Activated naive CD8-positive, alpha-beta T cell treated with anti-CD3 and anti-CD28 coated beads, Interleukin-2, amount 50 U/mL, for 24 hours (primary cell): Measurements from ENCODE around the gene RNF183.

Source experiments
- ATAC-seq: fragments of 150-1000 bp; cut with Tn5 transposase; one replicate; pipeline ENCODE4 v1.10.0; 2021
- DNase-seq: peaks from one replicate; pipeline ENCODE4 v3.0.0; 2021
- H3K27ac Mint-ChIP-seq: one replicate; pipeline ENCODE4 v1.8.0; 2021; ENCODE audit warnings: mild to moderate bottlenecking, mixed read lengths
- H3K27me3 Mint-ChIP-seq: one replicate; pipeline ENCODE4 v1.8.0; 2021; ENCODE audit warnings: mixed read lengths
- H3K36me3 Mint-ChIP-seq: one replicate; pipeline ENCODE4 v1.8.0; 2021; ENCODE audit warnings: low read depth, mixed read lengths
- H3K4me1 Mint-ChIP-seq: one replicate; pipeline ENCODE4 v1.8.0; 2021; ENCODE audit warnings: mixed read lengths
- H3K4me3 Mint-ChIP-seq: one replicate; pipeline ENCODE4 v1.8.0; 2021; ENCODE audit warnings: mild to moderate bottlenecking, moderate library complexity, mixed read lengths
- H3K9me3 Mint-ChIP-seq: one replicate; pipeline ENCODE4 v1.8.0; 2021; ENCODE audit warnings: mixed read lengths

Gene RNF183

DNA sequence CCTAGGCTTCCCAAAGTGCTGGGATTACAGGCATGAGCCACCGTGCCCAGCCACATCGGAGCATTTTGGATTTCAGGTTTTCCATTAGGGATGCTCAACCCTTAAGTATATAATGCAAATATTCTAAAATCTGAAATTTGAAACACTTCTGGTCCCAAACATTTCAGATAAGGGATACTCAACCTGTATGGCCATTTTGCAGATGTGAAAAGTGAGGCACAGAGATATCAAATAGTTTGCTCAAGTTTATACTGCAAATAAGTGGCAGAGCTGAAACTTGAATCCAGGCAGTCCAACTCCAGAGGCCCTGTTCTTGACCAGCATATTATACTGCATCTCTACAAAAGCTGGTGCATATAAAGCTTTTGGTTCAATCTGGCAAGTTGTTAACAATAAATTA is 34.5 kb upstream of the RNF183 start:
- no peak overlapping the region for H3K4me3 Mint-ChIP-seq
- no peaks in the 10 kb centered on the region for H3K27me3 Mint-ChIP-seq
- no peaks in the 10 kb centered on the region for H3K36me3 Mint-ChIP-seq
- H3K9me3 Mint-ChIP-seq = no peaks in the 10 kb centered on the region
- no peak for ATAC-seq
- H3K27ac Mint-ChIP-seq = no peak overlapping the region
- H3K4me1 Mint-ChIP-seq = peaks cover 28% of the 10 kb centered on the region
- DNase-seq = no peak

DNA sequence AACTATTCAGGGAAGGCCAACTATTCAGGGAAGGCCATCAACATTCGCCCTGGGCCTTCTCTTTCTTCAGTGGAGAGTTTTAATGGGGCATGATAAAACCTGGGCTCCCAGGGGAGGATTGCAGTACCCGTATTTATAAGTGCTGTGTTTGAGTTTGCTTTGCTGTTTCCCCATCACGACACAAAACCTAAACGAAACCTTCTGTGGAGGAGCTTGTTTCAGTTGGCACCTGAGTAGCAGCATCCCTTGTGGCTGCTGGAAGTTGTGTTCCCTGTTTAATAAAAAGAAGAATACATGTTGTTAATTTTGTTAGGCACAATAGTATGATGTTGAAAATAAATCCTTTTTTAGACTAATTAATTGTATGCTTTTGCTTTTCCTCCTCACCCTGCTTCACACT is 28.6 kb upstream of the RNF183 start:
- Mint-ChIP-seq H3K36me3 (no peaks in the 10 kb centered on the region), H3K27ac (no peak overlapping the region), H3K4me3 (no peak overlapping the region), H3K9me3 (no peaks in the 10 kb centered on the region), H3K4me1 (no peaks in the 10 kb centered on the region), H3K27me3 (no peaks in the 10 kb centered on the region)
- DNase-seq (no peak), ATAC-seq (no peak)

DNA sequence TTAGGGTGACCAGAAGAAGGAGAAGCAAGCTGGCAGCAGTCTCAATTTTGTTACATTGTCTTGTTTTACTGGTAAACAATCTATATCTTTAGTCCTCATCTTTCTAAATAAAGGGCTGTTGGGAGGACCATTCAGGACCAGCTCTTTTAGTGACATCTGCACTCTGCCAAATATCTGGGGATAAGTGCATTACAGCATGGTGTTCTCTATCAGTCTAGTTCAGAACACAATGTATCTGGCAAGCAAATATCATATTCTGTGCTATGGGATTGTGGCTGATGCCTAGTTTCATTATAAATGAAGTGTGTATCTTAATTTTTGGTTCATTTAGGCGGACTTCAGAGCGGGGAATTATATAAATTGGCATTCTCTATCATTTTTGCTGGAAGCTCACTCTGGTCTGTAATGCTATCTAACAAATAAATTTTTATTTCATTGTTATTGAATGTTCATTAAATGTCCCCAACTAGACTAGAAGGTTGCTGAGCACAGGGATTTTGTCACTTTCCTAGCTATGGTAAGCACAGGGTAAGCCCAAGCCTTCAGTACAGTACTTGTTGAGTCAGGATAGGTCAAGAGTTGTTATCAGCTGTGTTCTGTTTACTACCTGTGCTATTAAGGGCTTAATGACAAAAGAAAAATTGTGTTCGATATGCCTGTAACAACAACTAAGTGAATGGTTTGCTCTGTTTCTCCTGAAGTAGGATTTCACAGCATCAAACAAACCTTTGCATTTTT is 25.0 kb upstream of the RNF183 start:
- no peaks in the 10 kb centered on the region for H3K4me1 Mint-ChIP-seq
- no peak overlapping the region for H3K4me3 Mint-ChIP-seq
- no peaks in the 10 kb centered on the region for H3K36me3 Mint-ChIP-seq
- DNase-seq = no peak
- no peaks in the 10 kb centered on the region for H3K9me3 Mint-ChIP-seq
- no peaks in the 10 kb centered on the region for H3K27me3 Mint-ChIP-seq
- no peak overlapping the region for H3K27ac Mint-ChIP-seq
- no peak for ATAC-seq

DNA sequence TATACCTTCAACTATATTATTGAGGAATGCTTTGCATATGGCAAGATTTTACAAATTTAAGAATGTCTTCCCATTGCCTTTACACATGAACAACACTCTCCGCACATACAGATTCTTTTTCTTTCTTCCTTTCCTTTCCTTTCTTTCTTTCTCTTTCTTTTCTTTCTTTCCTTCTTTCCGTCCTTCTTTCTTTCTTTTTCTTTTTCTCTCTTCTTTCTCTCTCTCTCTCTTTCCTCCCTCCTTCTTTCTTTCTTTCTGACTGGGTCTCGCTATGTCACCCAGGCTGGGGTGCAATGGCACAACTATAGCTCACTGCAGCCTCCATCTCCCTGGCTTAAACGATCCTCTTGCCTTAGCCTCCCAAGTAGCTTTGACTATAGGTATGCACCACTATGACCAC is 23.1 kb upstream of the RNF183 start:
- Mint-ChIP-seq H3K27me3 (no peaks in the 10 kb centered on the region), H3K9me3 (no peaks in the 10 kb centered on the region), H3K4me1 (no peaks in the 10 kb centered on the region), H3K27ac (no peak overlapping the region), H3K4me3 (no peak overlapping the region), H3K36me3 (no peaks in the 10 kb centered on the region)
- DNase-seq (no peak), ATAC-seq (no peak)

DNA sequence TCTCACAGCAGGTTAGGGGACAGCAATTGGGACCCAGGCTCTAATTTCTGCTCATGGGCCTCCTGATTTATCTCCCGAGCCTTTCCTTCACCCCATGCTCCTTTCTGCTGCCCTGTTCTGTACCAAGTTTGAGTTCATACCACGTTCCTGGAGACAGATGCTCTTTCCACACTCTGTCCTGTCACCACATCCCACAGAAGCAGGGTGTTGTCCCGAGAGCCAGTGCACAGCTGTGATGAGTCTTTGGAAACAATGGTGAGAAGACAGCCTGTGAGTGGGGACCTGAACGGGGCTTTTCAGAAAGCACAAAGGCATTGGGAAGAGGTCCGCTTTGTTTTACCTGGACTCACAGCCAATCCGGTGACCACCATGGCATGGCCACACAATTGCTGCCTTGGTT is 19.5 kb upstream of the RNF183 start:
- ATAC-seq (no peak), DNase-seq (no peak)
- no peaks in the 10 kb centered on the region for H3K36me3 Mint-ChIP-seq
- H3K4me3 Mint-ChIP-seq = no peak overlapping the region
- no peaks in the 10 kb centered on the region for H3K9me3 Mint-ChIP-seq
- no peaks in the 10 kb centered on the region for H3K27me3 Mint-ChIP-seq
- no peak overlapping the region for H3K27ac Mint-ChIP-seq
- H3K4me1 Mint-ChIP-seq = no peaks in the 10 kb centered on the region

DNA sequence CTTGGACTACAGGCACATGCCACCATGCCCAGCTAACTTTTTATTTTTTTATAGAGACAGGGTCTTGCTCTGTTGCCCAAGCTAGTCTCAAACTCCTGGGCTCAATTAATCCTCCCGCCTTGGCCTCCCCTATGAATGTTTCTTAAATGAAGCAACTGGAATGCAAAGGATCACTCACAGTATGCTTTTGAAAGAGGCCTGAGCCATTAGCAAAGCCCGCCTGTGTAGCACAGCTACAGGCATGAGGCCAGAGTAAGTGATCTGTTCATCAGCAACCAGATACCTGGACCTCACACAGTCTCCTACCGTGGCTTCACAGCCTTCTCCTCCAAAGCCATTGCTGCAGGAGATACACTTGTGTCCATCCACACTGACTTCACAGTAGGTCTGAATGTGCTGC is 16.9 kb upstream of the RNF183 start:
- Mint-ChIP-seq H3K4me1 (no peaks in the 10 kb centered on the region), H3K27me3 (no peaks in the 10 kb centered on the region), H3K36me3 (no peaks in the 10 kb centered on the region), H3K9me3 (no peaks in the 10 kb centered on the region), H3K4me3 (no peak overlapping the region), H3K27ac (no peak overlapping the region)
- DNase-seq = no peak
- ATAC-seq = no peak

DNA sequence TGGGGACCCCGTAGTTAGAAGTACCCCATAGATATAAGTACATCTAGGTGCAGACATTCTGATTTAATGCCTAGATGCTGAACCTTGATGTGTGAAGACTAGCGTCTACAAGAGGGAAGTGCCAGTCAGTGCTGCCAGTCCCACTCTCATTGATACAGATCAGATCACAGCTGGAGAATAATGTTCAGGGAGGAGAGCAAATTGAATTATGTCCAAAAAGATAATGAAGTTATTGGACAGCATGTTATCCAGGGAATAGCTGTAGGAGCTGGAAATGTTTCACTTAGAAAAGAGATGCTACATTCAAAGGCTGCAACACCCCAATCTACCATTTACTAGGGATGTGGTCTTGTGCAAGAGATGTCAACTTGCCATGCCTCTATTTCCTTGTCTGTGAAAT is 15.9 kb upstream of the RNF183 start:
- no peak for ATAC-seq
- no peak overlapping the region for H3K27ac Mint-ChIP-seq
- H3K4me3 Mint-ChIP-seq = no peak overlapping the region
- H3K27me3 Mint-ChIP-seq = no peaks in the 10 kb centered on the region
- no peak for DNase-seq
- no peaks in the 10 kb centered on the region for H3K9me3 Mint-ChIP-seq
- no peaks in the 10 kb centered on the region for H3K4me1 Mint-ChIP-seq
- no peaks in the 10 kb centered on the region for H3K36me3 Mint-ChIP-seq

DNA sequence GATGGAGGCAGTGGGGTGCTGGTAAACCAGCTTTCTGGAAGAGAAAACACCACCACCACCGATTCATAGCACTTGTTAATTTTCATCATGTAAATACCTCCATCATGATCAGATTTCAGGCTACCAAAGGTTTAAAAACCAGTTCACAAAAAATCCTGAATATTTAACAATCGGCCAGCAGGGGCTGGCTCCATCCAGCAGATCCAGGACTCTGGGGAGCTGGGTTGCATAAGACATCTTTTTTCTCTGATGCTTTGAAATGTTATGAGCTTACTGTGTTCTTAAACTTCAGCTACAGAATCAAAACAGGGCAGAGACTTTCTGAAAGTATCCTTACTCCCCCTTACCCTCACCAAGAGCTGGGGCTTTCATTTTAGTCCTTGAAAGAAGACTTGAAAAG is 14.6 kb upstream of the RNF183 start:
- ATAC-seq = no peak

DNA sequence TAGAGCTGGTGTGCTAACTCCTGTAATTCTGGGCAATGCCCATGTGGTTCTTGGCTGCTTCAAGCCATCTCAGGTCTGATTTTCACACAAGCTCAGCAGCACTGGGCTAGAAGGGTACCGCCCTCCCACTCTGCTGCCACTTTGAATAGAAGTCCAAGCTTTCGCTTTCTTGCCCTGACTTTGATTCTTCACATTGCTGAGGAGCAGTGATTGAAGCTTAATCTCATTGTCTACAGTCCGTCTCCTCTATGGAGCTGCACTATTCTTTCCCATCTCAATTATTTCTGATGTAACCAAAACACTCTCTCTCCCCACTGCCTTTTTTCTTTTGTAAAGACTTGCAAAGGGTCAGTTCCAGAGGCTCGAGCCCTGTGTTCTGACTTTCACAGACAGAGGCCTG is 12.9 kb upstream of the RNF183 start:
- Mint-ChIP-seq H3K36me3 (no peaks in the 10 kb centered on the region), H3K4me1 (no peaks in the 10 kb centered on the region), H3K27ac (no peak overlapping the region), H3K27me3 (no peaks in the 10 kb centered on the region), H3K4me3 (no peak overlapping the region), H3K9me3 (no peaks in the 10 kb centered on the region)
- no peak for DNase-seq
- no peak for ATAC-seq

More for the DNA sequence above, 14.6 kb upstream of the RNF183 start:
- no peak overlapping the region for H3K4me3 Mint-ChIP-seq
- H3K27me3 Mint-ChIP-seq = no peaks in the 10 kb centered on the region
- no peaks in the 10 kb centered on the region for H3K36me3 Mint-ChIP-seq
- H3K27ac Mint-ChIP-seq = no peak overlapping the region
- H3K9me3 Mint-ChIP-seq = no peaks in the 10 kb centered on the region
- no peaks in the 10 kb centered on the region for H3K4me1 Mint-ChIP-seq
- DNase-seq = no peak

DNA sequence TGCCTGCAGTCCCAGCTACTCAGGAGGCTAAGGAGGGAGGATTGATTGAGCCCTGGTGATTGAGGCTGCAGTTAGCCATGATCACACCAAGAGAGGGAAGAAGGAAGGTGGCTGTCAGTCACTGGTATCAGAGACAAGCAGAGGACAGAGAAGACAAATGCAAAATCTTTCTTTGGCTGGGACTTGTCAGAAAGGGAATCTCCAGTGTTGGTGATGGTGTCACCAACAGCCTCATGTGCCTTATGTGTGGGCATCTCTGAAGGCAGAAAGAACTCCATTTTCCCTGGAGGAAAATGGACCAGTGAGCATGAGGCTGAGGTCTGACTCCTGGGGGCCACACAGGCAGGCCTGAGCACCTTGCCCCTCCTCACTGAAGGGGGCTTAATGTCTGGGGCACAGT is 12.1 kb upstream of the RNF183 start:
- Mint-ChIP-seq H3K27ac (peak overlapping the region; percentile 6), H3K4me3 (no peak overlapping the region), H3K27me3 (no peaks in the 10 kb centered on the region), H3K4me1 (no peaks in the 10 kb centered on the region), H3K36me3 (no peaks in the 10 kb centered on the region), H3K9me3 (no peaks in the 10 kb centered on the region)
- DNase-seq = no peak
- ATAC-seq = no peak

DNA sequence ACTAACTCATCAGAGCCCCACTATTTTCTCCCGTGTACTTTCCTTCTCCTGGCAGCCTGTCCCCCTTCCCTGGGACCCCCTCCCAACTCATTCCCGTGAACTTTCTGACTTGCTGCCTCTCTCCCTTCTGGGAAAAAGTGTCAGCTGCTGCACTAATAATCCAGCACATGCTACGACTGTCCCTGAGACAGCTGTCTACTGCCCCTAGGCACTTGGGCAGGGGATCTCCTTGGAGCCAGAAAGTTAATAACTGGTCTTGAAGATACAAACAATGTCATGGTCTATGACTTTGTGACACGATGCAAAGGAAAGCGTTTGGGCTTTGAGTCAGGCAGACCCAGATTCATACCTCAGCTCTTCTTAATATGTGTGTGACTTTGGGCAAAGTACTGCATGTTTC is 10.1 kb upstream of the RNF183 start:
- Mint-ChIP-seq H3K4me1 (no peaks in the 10 kb centered on the region), H3K4me3 (no peak overlapping the region), H3K9me3 (no peaks in the 10 kb centered on the region), H3K27ac (no peak overlapping the region), H3K27me3 (no peaks in the 10 kb centered on the region), H3K36me3 (no peaks in the 10 kb centered on the region)
- DNase-seq = no peak
- no peak for ATAC-seq

DNA sequence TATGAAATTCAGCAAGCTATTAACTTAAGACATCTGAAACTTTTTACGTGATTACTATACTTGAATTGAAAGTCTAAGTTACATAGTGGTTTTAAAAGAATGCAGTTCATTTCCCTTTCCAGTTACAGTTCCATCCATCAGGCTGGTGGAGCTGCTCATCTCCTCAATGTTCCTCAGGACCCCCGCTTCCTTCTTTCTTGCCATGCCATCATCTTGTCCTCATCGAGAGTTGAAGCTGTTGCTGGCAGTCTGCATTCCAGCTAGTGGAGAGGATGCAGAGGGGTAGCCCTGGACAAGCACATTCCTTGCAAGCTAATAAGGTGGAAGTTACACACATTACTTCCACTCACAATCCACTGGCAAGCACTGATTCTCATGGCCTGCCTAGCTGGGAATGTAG is 8.8 kb upstream of the RNF183 start:
- Mint-ChIP-seq H3K36me3 (no peaks in the 10 kb centered on the region), H3K9me3 (no peaks in the 10 kb centered on the region), H3K4me1 (no peaks in the 10 kb centered on the region), H3K27me3 (no peaks in the 10 kb centered on the region), H3K27ac (no peak overlapping the region), H3K4me3 (no peak overlapping the region)
- no peak for ATAC-seq
- DNase-seq = no peak

DNA sequence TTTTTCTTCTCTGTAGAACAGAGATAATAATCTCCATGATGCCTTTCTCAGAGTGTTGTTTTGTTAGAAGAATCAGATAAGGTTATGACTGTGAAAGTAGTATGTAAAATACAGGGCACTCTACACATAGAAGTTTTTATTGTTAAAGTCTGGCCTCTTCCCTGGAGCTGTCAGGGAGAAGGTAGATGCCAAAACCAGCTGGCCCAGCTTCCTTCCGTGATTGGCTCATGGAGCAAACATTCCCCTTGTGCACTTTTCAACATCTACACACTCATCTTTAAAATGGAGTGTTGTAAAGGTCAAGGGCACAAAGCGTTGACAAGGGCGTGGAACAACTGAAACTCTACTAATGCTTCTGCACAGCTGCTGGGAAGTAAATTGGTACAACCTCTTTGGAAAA is 7.4 kb upstream of the RNF183 start:
- DNase-seq (no peak), ATAC-seq (no peak)
- Mint-ChIP-seq H3K9me3 (no peaks in the 10 kb centered on the region), H3K27me3 (no peaks in the 10 kb centered on the region), H3K27ac (no peak overlapping the region), H3K36me3 (no peaks in the 10 kb centered on the region), H3K4me1 (no peaks in the 10 kb centered on the region), H3K4me3 (no peak overlapping the region)

DNA sequence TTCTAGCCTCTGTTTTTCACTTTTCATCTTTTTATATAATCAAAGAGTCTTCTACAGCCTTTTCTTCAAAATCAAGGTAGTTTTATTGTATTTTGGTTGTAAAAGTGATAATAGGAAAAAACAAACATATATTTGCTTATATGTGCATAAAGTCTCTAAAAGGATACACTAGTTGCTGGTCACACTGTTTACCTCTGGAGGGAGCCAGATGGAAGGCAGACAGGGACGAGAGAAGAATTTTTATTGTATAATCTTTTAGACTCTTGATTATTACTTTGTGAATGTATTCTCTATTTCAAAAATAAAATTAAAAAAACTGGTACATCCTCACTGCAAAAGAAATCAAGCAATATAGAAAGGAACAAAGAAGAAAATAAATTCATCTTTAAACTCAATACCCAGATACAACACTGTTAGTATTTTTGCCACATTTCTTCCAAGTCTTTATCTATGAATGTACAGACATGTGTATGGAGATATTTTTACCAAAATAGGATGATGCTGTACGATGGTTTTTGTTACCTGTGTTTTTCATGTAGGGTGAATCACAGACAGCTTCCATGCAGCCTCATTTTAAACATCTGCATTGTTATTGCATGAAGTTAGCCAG is 6.1 kb upstream of the RNF183 start:
- DNase-seq (peak; percentile 15), ATAC-seq (no peak)
- no peaks in the 10 kb centered on the region for H3K4me1 Mint-ChIP-seq
- no peaks in the 10 kb centered on the region for H3K27me3 Mint-ChIP-seq
- H3K9me3 Mint-ChIP-seq = no peaks in the 10 kb centered on the region
- no peak overlapping the region for H3K4me3 Mint-ChIP-seq
- H3K36me3 Mint-ChIP-seq = no peaks in the 10 kb centered on the region
- no peak overlapping the region for H3K27ac Mint-ChIP-seq

DNA sequence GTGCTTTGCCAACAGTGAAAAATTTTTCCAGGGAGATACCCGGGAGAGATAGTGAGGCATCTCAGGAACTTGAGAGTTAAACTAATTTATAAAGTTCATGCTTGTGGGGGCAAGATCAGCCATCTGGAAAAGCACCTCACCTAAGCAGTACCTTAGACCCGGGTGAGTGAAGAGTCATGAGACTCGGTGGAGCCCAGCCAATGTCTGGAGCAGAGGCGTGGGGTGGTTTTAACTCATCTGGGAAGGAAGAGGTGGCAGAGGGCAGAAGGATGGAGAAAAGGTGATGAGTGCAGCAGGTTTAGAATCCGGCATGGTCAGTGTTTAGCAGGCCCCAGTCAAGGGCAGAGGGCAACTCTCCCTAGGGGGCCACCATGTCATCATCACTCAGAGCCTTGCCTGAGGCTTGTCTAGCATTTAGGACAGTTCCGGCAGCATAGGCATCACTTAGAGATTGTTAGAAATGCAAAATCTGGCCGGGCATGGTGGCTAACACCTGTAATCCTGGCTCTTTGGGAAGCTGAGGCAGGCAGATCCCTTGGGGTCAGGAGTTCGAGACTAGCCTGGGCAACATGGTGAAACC is 4.3 kb upstream of the RNF183 start:
- Mint-ChIP-seq H3K27ac (no peak overlapping the region), H3K4me3 (no peak overlapping the region), H3K36me3 (no peaks in the 10 kb centered on the region), H3K27me3 (no peaks in the 10 kb centered on the region), H3K9me3 (no peaks in the 10 kb centered on the region), H3K4me1 (no peaks in the 10 kb centered on the region)
- ATAC-seq = no peak
- DNase-seq = no peak
